Stimulated activated CD4-positive, alpha-beta T cell treated with anti-CD3 and anti-CD28 coated beads, Interleukin-12 subunit alpha, Interleukin-12 subunit beta, amount 100 ng/mL, for 48 hours (primary cell): Measurements from ENCODE around the gene BUD31.
"Not testable (repeated sequence)": the region's sequence is repeated elsewhere in the genome, so short reads cannot be mapped to it uniquely, and the experiment has no call there.

ENCODE experiments used
- DNase-seq, 3 donors: peaks; one replicate each; pipeline ENCODE4 v3.0.0-alpha.2; 2020; ENCODE audit warnings: low read depth in 2 of 3, low spot score in 1 of 3

BUD31 gene

DNA sequence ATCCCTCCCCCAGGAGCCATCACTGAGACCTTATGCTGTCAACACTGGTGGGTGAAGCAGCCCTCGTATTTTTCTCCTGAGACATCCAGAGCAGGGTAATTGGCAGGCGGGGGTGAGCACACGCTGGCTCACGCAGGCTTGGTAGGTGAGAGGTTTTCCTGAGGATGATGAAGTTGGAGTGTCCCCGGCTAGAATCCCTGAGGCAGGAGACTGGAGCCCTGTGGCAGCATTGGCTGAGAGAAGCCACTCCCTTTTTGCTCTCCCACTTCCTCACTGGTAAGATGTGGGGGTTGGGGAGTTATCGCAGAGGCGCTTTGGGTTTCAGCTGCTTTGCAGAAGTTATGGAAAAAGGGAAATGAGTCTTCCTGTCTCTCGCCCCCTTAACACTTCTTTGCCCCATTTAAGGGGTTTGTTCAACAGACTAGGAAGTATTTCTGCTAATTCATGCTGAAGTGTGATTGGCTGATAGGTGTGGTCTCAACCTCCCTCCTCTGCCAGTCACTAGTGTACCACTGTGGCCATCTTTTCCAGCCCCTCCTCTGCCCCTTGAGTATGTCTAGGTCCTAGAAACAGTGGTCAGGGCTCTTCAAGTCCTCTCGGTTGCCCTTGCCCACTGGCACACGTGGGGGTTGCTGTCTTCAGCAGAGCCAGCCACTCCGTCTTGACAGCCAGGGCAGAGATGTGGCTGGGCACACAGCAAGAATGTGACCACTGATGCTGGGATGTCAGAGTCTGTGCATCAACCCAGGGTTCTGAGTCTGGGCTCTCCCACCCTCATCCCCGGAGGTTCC is 28.5 kb upstream of the BUD31 start:
- peak; percentile 32 to 49 (median 37) for DNase-seq

DNA sequence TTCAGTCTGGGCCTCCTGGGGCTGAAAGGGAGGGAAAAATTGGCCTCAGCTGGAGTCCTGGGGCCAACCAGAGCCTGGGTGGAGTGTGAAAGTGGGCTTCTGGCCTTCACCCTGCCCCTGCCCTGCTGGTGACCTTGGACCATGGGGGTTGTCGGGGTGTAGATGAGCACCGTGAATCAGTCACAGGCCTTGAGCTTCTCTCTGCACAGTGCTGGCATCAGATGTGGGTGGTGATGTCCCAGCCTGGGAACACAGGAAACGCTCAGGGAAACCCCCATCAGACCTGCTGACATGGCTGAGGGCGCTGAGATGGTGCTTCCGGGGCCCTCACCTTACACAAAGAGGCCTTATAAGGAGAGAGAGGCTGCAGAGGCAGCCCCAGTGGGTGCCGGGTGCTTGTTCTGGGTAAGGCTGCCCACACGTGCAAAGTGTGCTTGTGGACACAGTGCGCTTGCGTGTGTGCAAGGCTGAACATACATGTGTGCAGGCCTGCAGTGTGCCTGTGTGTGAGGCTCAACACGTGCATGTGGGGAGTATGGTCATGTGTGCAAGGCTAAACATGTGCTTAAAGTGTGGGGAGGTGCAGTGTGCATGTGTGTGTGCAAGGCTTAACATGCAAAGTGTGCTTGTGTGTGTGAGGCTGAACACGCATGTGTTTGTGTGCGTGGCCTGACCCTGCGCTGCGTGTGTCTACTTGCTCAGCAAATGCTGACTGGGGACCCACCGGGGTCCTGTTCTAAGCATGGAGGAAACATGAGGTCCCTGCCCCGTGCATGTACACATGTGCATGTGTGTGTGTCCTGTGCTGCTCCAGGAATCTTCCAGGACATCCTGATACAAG is 27.7 kb upstream of the BUD31 start:
- peak; percentile 83 to 89 (median 84) for DNase-seq

DNA sequence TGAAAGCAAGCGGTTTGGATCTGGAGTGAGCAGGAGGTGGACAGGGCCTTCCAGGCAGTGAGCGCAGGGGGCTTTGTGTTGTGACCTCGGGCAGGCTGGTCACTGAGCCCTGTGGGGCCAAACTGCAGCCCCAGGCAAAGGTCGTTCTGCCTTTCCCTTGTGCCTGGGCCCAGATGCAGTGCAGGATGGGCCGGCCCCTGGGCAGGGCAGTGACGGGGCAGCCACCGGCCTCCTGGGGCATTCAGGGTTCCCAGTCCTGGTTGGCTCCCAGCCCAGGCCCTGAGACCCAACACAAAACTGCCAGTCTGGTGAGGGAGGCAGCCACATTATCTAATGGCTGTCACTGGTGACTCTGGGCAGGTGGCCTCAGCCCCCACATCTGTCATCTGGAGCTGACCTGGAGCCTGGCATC is 27.1 kb upstream of the BUD31 start:
- DNase-seq = no peak

DNA sequence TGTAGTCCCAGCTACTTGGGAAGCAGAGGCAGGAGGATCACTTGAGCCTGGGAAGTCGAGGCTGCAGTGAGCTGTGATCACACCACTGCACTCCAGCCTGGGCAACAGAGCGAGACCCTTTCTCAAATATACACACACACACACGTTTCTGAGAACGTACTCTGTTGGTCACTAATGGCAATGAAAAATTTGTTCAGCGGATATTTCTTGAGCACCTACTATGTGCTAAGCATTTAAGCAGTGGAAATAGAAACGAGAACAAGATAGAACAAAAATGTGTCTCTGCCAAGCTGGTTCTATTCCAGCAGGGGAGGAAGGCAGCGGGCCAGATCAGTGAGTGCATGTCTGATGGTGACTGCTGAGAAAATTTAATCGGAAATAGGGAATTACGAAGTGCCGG is 25.6 kb upstream of the BUD31 start:
- DNase-seq = no peak

DNA sequence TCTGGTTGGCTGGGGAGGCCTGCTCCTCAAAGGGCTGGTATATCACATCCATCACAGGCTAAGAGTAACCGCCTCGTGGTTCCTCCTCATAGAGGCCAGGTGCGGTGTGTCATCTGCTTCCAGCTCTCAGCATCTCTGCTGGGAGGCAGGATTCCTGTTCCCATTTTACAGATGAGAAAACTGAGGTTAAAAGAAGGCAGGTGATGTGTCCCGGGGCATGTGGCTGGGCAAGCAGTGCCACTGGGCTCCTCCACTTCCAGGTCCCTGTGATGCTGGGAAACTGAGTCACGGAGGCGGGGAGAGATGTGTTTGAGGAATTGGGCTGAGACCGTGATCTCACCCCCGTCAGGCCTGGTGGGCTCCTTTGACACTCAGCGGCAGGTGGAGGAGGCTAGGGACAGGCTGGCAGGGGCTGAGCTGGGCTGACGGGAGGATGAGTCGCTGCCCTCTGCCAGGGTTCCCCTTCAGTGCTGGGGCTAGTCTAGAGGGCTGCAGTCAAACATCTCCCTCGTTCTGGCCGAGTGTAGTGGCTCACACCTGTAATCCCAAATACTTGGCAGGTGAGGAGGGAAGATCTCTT is 24.9 kb upstream of the BUD31 start:
- DNase-seq = no peak

DNA sequence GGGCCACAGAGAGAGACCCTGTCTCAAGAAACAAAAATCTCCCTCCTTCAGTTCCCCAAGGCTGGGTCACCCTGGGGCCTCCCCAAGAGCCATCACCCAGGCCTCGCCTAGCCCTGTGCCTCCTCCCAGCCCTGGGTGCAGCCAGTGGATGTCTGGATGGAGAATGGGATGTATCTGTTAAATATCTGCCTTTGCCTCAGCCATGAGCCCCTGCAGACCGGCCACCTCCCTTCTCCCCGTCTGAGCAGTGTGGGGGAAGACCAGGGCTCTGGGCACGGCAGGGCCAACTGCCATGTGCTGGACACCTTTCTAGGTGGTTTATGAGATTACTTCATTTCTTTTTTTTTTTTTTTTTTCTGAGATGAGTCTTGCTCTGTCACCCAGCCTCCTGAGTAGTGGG is 24.2 kb upstream of the BUD31 start:
- DNase-seq = no peak

DNA sequence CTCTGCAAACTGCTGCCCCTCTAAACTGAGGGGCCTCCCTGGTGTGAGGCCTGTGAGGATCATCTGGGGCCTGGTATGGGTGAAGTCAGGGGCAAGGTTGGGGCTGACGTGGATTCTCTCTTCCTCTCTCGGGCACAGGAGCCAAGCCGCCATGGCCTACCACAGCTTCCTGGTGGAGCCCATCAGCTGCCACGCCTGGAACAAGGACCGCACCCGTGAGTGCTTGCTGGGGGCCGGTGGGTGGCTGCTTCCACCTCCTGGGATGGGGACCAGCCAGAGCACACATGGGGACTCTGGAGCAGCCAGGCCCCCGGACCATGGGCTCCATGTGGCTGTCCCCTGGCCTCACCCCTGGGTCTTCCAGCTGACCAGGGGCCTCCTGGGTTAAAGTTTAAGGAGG is 23.2 kb upstream of the BUD31 start:
- DNase-seq = no peak

DNA sequence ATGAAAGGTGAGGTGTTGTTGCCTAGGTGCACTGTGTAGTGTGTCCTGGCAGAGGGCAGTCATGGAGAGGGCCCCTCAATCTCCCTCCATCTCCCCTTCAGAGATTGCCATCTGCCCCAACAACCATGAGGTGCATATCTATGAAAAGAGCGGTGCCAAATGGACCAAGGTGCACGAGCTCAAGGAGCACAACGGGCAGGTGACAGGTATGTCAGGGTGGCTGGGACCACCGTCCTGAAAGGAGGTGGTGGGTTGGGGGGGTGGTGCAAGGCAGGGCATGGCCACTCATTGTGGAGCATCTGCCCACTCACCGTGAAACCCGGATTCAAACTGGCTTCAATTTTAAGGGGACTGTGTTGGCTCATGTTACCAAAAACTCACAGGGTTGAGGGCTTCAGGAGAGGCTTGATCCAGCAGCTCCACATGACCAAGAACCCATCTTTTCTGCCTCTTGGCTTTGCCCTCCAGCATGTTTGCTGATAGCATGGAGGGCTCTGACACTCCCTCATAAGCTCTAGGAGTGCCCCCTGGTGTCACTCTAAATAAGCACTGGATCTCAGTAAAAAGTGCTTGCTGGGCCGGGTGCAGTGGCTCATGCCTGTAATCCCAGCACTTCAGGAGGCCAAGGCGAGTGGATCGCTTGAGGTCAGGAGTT is 22.1 kb upstream of the BUD31 start:
- no peak for DNase-seq

DNA sequence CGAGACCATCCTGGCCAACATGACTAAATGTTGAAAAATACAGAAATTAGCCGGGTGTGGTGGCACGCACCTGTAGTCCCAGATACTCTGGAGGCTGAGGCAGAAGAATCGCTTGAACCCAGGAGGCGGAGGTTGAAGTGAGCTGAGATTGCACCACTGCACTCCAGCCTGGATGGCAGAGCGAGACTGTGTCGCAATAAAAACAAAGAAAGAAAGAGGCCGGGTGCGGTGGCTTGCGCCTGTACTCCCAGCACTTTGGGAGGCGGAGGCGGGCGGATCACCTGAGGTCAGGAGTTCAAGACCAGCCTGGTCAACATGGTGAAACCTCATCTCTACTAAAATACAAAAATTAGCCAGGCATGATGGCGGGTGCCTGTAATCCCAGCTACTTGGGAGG is 21.5 kb upstream of the BUD31 start:
- not testable (repeated sequence) for DNase-seq

DNA sequence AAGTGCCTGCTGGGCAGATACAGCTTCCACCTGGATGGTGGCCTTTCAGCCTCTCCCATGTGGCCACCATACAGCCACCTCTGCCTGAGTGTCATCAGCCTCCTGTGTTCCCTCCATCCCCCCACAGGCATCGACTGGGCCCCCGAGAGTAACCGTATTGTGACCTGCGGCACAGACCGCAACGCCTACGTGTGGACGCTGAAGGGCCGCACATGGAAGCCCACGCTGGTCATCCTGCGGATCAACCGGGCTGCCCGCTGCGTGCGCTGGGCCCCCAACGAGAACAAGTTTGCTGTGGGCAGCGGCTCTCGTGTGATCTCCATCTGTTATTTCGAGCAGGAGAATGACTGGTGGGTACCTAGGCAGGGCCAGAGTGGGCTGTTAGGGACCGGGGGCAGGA is 20.9 kb upstream of the BUD31 start:
- no peak for DNase-seq

DNA sequence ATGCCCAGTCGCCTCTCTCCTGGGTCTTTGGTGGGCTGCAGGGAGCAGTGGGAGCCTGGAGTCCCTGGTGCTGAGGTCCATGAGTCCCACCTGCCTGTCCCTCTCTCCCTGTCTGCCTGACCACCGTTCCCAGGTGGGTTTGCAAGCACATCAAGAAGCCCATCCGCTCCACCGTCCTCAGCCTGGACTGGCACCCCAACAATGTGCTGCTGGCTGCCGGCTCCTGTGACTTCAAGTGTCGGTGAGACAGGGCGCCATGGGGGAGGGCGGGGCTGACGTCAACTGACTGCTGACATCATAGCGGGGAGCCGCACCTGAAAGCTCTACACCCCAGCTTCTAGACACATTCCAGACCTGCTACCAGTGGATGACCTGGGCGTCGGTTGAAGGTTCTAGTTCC is 19.0 kb upstream of the BUD31 start:
- no peak for DNase-seq

DNA sequence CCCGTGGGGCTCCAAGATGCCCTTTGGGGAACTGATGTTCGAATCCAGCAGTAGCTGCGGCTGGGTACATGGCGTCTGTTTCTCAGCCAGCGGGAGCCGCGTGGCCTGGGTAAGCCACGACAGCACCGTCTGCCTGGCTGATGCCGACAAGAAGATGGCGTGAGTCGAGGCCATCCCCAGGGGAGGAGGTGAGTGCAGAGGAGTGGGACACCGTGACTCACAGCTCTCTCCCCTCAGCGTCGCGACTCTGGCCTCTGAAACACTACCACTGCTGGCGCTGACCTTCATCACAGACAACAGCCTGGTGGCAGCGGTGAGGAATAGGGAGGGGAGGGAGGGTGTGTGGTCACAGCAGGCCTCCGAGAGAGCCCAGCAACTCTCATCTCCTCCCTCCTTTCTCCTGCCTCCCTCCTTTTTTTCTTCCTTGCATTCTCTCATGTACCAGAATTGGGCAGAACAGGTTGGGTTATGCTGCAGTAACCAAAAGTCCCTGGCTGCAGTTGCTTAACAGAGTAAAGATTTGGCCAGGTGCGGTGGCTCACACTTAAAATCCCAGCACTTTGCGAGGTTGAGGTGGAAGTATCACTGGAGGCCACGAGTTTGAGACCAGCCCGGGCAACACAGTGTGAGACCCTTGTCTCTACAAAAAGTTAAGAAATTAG is 17.7 kb upstream of the BUD31 start:
- no peak for DNase-seq

DNA sequence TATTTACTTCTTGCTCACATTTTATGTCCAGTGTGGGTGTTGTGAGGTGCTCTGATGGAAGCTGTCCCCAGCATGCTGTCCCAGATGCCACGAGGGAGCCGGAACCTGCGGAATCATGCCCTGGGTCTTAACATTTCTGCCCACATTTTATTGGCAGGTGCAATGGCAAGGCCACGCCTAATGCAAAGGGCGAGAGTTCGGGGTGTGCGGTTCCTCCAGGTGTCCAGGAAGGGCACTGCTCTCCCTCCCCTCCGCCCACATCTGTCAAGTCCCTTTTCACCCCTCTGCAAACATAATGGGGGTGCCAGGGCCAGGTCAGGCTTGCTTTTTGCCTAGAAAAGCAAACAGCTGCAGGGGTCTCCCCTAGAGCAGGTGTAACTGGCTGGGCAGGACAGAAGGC is 16.7 kb upstream of the BUD31 start:
- DNase-seq = no peak

DNA sequence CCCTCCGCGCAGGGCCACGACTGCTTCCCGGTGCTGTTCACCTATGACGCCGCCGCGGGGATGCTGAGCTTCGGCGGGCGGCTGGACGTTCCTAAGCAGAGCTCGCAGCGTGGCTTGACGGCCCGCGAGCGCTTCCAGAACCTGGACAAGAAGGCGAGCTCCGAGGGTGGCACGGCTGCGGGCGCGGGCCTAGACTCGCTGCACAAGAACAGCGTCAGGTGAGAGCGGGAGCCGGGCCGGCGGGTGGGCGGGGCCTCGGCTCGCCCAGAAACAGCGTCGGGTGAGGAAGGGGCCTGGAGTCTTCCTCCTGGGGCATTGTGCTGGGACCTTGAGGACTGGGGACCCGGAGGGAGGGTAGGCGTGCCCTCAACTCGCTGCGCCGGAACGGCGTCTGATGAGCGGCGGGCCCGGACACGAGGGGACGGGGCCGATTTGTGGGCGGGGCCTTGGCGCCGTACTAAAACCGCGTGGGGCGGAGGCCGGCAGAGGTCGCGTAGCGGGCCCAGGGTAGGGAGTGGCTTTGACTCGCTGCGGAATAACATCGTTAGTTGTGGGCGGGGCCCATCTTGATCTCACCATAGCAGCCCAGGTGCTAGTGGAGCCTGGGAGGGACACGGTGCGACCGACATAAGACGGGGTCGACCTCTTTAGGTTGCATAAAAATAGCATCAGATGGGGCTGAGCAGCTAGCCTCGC is 16.0 kb upstream of the BUD31 start:
- DNase-seq = peak; percentile 64 to 69 (median 65)

DNA sequence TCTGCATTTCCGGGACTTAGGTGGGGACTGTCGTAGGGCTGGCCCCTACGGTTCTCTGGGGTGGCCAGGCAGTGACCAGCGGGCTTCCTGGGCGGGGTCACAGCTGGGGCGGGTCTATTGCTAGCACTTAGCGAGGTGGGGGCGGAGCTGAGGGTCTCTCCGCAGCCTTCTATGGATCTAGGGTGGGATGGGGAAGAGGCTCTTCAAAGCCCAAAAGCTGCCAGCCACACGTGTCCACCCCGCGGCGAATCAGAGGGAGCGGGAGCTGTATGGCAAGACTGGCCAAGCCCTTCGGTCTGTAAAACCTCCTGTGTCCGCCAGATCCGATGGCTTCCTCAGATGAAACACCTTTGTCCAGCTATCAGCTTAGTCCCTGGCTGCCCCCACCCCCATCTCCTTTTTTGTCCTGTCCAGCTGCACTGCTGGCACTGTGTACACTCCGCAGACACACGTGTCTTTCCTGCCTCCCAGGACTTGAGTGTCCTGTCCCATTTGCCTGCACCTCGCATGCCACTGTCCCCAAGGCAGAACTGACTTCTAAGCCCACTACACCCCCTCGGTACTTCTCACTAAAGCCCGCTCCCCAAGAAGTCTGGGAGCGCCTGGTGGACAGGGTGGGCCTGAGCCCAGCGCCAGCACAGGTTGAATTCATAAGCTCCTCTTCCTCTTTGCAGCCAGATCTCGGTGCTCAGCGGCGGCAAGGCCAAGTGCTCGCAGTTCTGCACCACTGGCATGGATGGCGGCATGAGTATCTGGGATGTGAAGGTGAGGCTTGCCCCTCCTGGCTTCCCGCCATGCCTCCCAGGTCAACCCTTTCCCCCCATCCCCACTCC is 15.2 kb upstream of the BUD31 start:
- no peak for DNase-seq

DNA sequence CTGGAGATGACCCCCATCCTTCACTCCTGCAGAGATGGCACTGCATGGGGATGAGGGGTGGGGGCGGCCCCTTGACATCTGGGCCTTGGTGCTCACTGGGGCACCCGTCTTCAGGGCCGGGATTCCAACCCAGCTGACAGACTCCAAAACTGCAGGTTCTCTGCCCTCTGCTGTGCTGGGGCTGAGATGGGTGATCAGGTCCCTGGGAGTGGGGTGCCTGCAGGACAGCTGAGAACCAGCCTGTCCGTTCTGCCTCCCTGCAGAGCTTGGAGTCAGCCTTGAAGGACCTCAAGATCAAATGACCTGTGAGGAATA is 14.6 kb upstream of the BUD31 start:
- no peak for DNase-seq

DNA sequence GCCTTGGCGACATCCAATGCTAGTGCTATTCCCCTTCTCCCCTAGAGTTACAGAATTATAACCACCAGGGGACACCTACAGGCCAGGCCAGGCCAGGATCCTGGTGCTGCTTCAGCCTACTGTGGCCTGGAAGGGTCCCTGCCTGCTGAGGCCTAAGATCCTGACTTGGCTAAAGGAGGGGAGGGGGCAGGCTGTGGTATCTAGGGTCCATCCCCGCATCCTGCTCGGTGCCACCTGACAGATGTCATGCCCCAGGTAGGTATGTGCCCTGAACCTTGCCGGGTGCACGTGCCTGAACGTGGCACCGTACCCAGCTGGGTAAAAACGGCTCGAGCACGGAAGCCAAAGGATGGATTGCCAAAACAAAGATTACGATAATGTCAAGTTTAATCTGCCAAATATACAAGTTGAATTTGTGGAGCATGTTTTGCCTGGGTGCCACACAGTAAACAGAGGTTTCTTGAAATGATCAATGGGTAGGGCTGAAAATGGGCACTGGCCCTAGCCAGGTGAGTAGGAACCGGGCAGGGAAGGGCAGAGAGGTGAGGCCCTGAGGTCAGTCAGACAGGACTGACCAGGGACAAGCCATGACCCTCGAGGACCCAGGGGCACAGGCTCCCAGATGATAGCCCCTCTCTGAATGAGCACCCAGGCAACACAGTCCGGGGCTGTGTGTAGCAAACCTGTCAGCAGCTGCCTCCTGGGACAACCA is 13.0 kb upstream of the BUD31 start:
- DNase-seq = no peak

DNA sequence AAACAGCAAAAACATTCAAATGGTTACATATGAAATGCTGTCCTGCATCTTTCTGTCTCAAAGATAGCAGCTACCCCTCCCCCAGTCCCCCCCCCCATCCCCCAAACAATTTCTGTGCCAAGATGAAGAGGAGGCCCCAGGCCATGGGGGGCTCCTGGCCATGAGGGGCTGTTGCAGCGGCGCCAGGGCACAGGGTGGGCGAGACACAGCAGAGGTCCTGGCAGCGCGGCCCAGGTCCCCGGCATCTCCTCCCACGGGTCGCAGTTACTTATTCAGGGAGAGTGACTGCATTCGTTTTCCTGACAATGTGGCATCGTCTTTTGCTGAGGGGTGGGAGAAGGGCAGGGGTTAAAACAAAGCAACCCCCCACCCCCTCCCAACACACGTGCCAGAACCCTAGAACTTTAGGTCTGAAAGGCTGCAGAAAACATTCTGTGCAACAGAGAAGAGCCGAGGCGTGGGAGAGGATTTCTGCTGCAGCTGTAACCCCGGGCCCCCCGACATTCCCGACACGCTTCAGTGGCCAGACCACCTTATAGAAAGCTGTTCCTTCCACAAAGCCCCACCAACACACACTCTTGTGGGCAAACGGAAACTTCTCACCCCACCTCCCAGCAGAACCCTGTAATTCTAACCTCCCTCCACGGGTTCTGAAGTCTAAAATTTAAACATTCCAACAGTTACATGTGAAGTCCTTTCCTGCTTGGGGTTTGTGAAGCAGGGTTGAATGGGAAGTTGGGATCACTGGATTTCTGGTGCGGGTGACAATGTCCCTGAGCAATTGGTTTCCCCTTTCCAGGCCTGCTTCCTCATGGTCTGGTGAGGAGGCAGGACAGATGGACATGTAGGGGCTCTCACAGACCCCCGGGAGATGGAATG is 12.1 kb upstream of the BUD31 start:
- DNase-seq = no peak
